Measurements from ENCODE around the gene GFPT1.
"Not testable (repeated sequence)": the region's sequence is repeated elsewhere in the genome, so short reads cannot be mapped to it uniquely, and the experiment has no call there.

Gene GFPT1

DNA sequence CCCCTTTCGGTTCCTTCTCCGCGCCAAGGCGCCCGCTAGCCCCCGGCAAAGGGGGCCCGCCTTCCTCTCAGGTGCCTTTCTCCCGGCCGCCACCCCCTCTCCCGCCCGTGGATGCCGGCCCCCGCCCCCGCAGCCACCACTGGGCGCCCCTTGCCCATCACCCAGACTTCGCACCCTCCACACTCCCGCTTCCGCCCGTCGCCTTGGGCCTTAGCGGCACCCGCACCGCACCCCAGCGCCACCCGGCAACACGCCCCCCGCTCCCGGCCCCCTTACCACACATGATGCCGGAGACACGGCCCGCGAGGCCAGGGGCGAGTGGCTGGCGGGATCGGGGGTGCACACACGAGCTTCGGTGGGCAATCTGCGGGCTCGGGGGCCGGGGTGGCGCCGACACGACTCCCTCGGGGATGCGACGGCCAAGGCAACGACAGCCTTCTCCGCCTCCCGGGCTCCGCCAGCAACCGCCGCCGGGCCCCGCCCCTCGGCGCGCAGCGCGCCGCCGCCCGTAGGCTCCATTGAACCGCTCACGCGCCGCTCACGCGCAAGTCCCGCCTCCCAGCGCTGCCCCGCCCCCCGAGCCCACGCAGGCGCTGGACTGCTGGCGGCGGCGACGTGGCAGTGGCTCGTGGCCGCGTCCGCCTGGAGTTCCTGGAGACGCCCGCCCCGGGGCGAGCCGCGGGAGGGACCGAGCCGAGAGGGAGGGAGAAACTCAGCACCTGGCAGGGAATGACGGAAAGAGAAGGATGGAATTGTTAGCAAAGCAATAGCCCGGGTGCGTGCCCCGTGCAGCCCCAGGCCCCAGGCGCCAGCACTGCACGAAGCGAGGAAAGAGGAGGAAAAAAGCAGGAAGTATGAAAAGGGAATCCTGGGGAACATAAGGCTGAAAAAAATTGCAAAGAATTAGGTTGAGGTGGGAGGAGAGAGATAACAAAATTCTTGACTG, at the start of gene GFPT1:
Gene GFPT1, minus strand, starts transcription at position 439 of the 946 bp plus-strand sequence. Its CDS starts 156 bp downstream, at position 283.
- DNase-seq (ENCODE audit: low read depth) = peak; percentile 95

DNA sequence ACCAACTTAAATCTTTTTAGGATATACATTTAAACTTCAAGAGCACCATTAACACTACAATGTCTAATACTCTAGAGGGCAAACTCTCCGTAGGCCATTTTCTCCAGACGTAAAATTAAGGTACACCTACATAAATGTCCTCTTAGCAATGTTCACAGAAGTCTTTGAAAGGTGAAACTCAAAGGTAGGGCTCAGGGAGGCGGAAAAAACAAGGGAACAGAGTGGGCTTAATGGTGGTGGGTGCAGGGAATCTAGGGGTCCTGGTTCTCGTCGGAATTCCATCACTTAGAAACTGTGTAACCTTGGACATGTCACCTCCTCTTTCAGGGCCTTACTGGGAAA, 49.5 kb upstream of the GFPT1 start:
- DNase-seq (ENCODE audit: low read depth) = peak; percentile 16

DNA sequence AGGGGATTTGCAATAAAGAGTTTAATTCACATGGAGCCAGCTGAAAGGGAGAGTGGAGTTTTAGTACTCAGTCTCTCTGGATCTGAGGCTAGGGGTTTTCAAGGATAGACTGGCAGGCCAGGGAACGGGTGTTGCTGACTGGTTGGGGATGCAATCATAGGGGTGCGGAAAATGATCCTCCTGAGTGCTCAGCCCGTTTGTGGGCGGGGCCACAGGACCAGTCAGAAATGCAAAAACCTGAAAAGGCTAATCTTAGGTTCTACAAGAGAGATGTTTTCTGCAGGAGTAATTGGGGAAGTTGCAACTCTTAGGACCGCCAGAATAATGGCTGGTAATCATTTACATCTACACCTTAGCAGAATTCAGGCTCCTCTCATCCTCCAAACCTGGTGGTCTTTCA, 47.7 kb upstream of the GFPT1 start:
- DNase-seq (ENCODE audit: low read depth) = no peak

DNA sequence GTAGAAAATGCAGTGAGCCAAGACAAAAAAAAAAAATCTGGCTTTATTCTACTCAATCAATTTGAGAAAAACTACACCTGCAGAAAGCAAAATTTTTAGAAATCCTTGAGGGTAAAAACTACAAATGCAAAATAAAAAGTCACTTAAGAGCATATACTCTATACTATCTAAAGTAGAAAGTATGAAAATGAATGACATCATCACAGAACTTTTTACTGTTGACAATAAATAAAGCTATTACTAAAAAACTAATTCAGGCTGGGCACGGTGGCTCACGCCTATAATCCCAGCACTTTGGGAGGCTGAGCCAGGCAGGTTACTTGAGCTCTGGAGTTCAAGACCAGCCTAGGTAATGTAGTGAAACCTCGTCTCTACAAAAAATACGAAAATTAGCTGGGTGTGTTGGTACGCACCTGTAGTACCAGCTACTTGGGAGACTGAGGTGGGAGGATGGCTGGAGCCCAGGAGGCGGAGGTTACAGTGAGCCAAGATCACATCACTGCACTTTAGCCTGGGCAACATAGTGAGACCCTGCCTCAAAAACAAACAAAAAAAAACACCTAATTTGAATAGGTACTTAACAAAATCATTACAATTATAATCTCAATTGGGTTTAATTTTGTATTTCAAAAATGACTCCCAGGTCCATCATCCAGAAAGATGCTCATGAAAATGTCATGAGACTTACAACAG, 42.6 kb upstream of the GFPT1 start:
- DNase-seq (ENCODE audit: low read depth) = no peak

DNA sequence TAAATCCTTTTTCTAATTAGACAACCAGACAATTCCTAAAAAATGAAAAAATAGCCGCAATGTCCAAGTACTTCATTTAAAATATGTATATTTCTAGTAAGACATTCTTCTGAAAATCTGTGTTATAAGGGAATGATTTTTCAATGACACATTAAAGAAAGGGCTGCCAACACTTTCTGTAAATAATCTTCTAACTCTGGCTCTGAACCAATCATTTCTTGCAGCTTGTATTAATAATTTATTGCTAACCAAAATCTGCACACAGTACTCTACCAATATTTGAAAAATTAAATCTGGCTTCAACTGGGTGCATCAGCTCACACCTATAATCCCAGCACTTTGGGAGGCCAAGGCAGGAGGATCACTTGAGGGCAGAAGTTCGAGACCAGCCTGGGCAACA, 42.0 kb upstream of the GFPT1 start:
- peak; percentile 11 for DNase-seq (ENCODE audit: low read depth)

DNA sequence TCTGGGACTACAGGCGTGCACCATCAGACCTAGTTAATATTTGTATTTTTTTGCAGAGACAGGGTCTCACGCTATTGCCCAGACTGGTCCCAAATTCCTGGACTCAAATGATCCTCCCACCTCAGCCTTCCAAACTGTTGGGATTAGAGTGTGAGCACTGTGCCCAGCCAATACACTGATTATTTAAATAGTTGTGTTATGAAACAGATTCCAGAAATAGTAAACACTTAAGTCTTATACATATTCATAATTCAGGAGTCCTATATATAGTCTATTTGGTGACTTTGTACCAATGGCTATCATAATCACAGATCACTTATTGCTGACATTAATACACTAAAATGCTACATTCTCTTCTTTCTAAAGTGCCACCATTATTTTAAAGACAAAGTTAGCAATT, 37.4 kb upstream of the GFPT1 start:
- no peak for DNase-seq (ENCODE audit: low read depth)

DNA sequence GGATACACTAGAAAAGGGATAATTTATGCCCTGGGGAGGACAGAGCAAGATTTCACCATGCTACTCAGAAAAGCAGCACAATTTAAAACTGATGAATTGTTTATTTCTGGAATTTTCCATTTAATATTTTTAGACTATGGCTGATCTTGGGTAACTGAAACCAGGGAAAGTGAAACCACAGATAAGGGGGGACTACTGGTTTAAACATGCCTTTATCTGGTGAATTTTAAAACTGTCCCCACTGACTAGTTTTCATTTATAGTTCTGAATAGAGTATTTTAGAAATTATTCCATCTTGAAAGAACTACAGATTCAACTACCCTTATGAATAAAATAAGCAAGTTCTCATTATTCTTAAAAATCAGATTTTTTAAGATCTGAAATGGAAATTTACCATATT, 35.2 kb upstream of the GFPT1 start:
- DNase-seq (ENCODE audit: low read depth) = peak; percentile 17

DNA sequence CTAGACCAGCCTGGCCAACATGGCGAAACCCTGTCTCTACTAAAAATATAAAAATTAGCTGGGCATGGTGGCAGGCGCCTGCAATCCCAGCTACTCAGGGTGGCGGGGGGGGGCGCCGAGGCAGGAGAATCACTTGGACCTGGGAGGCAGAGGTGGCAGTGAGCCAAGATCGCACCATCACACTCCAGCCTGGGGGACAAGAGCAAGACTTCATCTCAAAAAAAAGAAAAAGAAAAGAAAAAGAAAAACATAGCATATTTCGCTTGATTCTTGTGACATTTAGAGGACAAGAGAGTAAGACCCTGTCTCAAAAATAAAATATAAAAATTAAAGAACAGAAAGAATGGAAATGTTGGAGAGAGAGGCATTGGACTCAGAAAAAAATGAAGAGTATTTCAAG, 32.1 kb upstream of the GFPT1 start:
- not testable (repeated sequence) for DNase-seq (ENCODE audit: low read depth)

DNA sequence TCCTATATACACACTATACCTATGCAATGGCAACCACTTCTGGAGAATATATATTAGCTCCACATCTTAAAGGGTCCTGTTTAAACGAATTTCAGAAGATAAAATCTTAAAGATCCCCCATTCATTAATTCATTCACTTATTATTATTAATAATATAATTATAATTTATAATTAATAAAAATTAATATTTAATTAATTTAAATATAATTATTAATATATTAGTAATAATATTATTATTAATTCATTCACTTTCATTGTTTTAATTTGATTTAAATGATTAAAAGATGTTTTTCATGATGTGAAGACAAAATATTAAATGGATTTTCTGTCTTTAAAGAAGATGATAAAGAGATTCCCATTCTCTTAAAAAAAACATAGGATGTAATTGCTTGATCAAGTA, 29.1 kb upstream of the GFPT1 start:
- DNase-seq (ENCODE audit: low read depth) = no peak

DNA sequence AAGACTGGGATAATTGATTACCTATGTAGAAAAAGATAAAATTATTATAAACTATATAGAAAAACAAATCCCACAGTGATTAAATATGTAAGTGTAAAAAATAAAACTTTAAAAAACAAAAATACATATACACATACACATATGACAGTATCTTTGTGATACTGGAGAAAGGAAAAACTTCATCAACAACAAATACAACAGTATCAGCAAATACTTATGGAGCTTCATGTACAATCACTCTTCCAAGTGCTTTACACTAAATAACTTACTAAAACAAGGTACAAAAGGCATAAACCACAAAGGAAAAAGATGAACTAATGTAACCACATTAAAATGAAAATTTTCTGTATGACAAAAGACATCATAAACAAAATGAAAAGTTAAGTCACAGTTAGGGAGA, 24.1 kb upstream of the GFPT1 start:
- DNase-seq (ENCODE audit: low read depth) = no peak

DNA sequence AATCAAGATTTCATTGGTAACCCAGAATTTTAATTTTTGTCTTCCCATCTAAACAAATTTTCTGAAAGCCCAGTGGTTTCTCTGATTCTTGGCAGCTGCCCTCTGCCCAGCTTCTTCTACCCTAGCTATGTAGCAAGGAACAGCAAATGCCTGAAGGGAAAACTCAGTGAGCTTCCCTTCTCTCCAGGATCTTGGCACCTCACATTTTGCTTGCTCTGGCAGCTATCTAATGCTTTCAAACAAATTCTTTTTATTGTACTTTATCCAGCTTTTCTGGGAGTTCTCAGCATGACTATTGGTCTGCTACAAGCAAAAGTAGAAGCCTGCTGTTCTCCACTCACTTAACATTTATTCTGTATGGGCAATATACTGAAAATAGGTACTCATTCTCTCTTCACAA, 18.3 kb upstream of the GFPT1 start:
- DNase-seq (ENCODE audit: low read depth) = no peak

DNA sequence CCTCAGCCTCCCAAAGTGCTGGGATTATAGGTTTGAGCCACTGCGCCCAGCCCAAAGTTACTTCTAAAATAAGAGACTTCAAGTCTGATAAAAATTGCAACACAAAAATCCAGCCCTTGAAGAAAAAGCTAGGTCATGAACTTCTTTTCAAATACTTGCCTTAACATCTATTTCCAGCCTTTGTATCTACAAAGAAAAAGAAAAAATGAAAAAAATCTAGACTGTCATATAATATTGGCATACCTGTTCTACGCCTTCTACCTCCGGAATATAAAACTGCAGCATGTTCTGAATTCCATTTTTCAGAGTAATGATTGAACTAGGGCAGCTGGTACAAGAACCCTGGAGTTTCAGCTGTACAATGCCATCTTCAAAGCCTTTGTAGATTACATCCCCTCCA, 13.1 kb upstream of the GFPT1 start:
- DNase-seq (ENCODE audit: low read depth) = no peak

DNA sequence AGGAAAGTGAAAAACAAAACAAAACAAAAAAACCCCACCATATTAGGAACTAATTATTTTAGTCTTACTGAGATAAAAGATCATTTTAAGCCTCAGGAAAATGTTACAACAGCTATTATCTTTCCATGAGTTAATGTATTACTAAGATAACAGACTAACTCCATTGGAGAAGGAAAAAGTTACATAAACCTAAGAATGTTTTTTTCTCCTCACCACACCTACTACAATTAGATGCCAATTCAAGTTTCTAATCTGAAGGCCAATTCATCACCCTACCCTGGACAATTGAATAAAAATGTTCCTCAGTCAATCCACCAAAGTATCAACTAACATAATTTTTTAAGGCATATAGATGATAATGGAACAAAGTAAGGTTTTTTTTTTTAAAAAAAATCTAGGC, 10.2 kb upstream of the GFPT1 start:
- DNase-seq (ENCODE audit: low read depth) = no peak

DNA sequence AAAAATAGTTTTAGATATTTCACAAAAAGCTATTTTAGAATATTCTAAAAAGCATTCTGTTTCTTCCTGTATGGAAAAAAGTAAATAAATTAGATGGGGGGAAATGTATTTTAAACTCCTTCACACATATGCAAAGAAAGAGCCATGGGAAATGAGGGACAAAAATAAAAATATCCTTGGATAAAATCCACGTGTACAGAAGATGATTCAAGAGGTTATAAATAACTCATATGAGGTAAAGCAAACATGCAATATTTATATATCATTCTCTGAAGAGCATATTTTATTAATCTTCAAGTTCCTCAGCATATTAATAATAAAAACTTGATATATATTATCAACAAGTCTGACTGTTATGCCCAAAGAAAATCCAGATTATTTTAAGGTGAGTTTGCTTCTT, 8.8 kb upstream of the GFPT1 start:
- DNase-seq (ENCODE audit: low read depth) = no peak

DNA sequence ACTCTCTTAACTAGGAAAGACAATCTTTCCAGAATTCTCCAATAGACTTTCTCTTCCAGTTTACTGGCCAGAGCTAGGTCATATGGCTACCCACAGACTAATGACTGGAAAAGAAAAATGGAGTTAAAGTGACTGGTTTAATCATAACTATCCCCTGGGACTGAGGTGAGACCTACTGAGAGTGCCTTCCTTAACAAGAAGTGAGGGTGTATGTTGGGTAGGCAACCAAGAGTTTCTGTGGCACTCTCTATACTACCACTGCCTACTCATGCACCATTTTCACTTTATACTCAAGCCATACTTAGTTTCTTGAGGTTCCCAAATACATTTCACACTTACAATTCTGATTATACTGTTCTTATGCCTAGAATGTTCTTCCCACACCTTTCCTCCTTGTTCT, 6.9 kb upstream of the GFPT1 start:
- DNase-seq (ENCODE audit: low read depth) = no peak

DNA sequence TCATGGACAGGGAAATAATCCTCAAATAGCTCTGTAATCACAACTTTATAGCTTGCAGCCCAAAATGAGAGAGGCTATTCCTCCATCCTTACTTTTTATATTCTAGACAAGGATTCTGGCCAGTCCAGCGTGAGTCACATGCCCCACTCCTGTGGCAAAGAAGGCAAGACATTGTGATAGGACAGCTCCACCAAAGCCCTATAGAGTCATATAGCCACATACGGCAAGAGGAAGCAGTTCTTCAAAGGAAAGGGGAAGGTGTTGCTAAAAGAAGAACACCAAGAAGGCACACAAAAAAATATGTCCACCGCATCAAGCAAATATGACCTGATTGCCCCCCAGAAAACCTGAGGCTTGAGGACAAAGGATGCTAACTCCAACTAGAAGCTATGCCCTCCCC, 3.4 kb upstream of the GFPT1 start:
- no peak for DNase-seq (ENCODE audit: low read depth)

DNA sequence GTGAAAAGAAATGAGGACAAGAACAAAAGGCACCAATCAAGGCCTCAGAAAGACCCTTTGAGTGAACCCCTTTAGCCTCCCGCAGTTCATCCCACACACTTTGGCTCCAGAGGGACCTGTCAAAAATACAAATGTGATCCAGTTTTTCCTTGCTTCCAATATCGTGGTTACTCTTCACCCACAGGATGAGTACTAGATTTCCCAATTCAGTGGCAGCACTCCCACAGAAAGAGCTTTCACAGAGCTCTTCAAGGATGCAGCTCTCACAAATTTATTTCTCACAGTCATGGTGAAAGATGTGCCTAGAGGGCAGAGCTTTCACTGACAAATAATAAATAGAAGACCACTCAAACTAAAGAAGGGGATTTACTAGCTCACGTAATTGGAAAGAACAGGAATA, 3.0 kb upstream of the GFPT1 start:
- DNase-seq (ENCODE audit: low read depth) = no peak

DNA sequence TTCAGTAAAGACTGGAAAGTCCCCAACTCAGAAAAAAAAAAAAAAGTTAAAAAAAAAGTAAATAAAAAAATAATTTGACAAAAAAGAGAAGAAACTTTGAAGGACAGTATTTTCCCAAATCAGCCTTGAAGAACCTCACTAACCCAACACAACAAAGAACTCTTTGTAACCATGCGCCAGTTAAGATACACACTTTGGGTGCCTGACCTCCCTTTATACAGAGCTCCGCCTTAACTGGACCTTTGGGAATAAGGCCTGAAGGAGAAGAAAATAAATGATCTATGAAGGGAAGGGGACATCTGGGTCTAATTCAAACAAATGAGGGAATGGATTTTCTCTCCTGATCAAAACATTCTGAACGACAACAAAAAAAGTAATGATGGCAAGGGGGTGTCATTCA, 2.2 kb upstream of the GFPT1 start:
- DNase-seq (ENCODE audit: low read depth) = no peak

DNA sequence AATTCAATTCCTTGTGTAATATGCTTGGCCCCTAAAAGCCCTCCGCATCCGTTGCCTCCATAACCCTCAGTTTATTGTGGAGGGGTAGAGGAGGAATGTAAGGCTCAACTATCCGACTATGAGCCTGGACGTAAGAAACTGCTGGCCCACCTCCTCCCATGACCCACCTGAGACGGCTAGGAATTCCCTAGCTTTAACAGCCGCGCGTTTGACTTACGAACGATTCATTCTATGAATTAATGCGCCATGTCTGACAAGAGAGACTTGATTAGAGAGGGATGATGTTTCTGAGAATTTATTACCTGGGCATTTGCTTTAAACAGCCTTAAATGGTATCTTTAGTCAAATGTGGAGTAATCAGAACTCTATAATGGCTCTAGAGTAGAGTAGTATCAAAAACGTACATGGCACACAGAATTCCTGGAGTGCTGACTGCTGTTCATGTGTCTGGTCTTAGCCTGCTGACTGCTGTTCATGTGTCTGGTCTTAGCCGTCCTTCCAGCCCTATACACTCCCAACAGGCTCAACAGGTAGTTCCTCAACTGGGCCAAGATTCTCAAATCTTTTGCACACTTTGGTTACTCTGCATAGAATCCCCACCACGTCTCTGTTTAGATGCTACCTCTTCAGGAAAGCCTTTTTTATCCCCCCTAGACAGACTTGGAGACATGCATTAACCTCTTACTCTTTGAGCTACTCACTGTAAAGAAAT, 899 bp upstream of the GFPT1 start:
- no peak for DNase-seq (ENCODE audit: low read depth)

DNA sequence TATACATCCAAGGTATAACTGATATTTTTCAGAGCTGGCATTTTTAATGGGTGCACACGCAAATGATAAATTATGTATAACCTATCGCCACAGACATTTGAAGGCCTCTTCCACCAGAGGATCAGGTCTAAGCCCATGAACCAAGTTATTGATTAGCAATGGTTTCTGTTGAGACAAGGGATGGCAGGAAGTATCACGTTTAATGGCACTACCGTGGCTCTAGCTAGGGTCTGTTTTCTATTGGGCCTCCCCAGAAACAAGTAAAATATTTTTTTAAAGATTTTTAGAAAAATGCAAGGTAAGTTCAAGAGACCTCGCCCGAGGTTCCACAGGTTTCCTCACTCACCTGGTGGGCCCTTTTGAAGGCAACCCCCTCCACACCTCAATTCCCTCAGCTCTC, 667 bp downstream of the GFPT1 start:
- DNase-seq (ENCODE audit: low read depth) = no peak

DNA sequence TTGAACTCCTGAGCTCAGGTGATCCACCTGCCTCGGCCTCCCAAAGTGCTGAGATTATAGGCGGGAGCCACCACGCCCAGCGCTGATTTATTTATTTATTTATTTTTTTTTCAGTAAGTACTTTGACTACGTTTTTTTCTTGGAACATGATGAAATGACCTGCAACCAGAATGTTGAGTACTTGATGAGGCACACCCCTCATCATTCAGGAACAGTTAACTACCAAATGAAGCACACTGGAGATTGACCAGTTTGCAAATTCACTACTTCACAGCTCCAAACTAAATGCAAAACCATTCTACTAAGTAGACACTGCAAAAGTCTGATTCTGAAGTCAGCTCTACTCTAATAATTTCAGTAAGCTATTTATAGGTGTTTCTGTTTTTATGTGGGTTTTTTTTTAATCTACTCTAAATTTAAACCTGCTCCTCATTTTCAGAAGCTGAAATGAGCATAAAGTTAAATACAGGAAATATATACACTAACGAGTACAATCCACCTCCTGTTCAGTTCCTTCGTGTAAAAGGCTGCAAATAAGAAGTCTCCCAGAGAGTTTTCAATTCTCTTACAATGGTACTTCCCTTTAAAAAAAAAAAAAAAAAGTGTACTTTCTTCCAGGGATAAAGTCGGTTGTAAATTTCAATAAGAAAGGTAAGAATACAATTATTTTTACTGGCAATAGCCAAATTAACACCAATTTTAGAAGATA, 1.4 kb downstream of the GFPT1 start:
- DNase-seq (ENCODE audit: low read depth) = peak; percentile 31

DNA sequence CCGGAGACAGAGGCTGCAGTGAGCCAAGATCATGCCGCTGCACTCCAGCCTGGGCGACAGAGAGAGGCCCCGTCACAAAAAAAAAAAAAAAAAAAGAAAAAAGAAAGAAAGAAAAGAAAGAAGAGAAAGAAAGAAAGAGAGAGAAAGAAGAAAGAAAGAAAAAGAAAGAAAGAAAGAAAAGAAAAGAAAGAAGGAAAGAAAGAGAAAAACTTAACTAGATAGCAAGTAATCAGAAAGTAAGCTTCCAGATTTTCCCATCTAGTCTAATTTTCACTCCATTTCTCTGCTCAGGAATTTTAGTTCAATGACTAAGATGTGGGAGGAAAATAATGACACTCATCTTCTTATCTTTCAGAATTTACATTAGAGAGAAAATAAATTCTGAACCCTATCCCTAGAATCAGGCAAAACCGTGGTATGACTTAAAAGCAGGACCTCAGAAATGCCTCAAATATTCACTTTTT, 2.4 kb downstream of the GFPT1 start:
- peak; percentile 34 for DNase-seq (ENCODE audit: low read depth)

All from iris pigment epithelial cell (primary cell).